ENCODE data around the gene ERCC6L2.
A peak's percentile ranks its signal among the peaks of the same experiment; 100 is the strongest.

Gene ERCC6L2

DNA sequence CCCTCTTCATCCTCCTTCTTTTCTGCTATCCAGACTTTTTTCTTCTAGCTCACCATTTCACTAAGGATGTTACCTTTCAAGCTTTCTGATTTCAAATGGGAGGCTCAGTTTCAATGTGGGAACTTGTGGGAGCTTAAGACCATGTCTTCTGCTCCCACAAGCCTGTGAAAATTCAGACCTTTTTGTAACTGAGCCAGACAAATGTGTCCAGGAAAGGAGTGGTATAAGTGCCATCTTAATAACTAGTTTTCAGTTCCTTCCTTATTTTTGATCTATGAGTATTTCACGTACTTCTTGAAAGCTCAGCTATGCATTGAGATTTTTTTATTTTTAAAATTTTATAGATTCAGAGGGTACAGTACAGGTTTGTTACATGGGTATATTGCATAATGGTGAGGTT is 4.6 kb upstream of the ERCC6L2 start:
- no peak for DNase-seq

DNA sequence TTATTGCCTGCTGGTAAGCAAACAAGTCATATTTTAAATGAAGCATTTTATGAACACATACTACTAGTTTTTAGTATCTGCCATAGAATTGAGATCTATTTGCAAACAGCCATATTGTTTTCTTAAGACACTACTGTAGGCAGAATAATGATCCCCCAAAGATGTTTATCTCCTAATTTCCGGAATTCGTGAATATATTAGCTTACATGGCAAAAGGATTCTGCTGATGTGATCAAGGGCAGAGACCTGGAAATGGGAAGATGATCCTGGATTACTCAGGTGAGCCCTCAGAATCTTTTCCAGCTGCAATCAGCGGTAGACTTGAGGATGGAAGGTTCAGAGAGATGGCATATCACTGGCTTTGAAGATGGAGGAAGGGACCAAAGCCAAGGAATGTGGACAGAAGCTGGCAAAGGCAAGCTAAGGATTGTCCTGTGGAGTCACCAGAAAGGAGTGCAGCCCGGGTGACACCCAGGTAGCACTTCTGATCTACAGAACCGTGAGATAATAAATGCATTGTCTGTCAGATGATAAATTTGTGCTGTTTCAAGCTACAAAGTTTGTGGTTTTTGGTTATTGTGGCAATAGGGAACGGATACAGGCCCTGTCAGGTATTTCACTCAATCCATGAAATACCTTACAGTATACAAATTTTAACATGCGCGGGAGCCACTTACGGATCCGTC is 1.0 kb upstream of the ERCC6L2 start:
- no peak for DNase-seq

DNA sequence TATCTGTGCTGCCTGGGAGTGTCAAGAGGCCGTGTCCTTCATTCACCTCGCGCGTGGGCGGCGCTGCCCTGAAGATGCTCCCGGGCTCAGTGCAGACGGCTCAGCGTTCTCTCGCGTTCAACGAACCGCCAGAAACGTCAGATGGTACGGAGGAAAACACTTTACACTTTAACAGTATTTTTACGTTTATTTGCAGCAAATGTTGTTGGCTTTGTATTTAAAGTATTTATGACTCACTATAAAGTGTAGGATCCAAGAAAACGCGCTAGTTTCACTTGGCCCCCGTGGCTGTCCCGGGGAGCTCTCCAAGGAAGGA is 544 bp upstream of the ERCC6L2 start:
- DNase-seq, result peak; percentile 72

DNA sequence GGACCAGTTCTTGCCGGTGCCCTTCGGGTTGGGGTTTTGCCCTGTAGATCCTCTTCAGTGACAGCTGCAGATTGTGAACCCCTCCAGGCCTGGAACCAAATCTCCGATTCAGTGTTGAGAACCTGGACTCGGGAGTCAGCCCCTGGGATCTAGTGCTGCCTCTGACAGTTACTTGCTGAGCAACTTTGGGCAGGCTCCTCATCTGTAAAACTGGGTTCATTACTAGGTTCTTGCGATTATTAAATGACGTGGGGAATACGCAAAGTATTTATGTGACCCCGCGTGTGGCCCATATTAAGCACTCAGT is 600 bp downstream of the ERCC6L2 start:
- DNase-seq, result no peak

DNA sequence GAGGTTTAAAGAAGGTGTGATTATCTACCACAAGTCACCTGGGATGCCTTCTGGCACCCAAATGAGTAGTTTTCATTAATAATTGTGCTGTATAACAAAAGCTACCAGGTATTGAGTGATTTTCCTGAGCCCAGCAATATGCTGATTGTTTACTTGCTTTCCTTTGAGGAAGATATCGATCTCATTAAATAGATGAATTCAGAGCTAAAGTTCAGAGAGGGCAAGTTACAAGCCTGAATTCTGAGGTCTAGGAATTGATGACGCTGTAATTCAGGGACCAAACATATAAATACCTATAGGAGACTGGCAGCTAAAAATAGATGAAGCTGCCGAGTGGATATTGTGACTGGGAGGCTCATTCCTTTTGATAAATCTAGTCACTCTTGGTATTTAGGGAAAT is 1.1 kb downstream of the ERCC6L2 start:
- no peak for DNase-seq

DNA sequence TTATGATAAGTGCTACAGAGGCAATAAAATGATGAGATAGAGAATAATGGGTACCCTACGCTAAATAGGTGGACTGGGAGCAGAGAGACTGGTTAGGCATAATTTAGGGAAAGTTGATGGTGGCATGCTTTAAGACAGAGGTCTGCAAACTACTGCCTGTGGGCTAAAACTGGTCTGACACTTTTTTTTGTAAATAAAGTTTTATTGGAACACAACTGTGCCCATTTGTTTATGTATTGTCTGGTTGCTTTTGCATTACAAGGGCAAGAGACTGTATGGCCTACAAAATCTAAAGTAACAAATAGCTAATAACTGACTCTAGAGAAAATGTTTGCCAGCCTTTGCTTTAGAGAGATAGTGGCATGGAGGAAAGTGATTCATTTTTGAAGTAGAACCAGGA is 2.5 kb downstream of the ERCC6L2 start:
- no peak for DNase-seq

DNA sequence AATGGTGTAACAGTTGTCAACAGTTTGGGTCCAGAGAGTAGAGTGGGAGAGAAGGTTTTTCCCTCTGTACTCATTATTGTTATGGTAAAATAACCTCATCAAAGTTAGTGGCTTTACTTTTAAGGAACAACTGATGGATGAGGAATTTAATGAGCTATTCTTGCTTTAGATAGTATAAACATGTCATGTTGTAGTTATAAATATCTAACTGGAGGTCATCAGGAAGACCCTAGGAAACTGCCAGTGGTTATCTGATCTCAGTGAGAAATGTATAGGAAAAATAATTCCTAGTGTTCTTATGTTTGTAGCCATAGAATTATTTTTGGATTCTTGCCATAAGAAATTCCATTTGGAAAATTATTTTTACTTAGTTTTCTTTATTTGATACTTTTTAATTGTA is 4.1 kb downstream of the ERCC6L2 start:
- no peak for DNase-seq

DNA sequence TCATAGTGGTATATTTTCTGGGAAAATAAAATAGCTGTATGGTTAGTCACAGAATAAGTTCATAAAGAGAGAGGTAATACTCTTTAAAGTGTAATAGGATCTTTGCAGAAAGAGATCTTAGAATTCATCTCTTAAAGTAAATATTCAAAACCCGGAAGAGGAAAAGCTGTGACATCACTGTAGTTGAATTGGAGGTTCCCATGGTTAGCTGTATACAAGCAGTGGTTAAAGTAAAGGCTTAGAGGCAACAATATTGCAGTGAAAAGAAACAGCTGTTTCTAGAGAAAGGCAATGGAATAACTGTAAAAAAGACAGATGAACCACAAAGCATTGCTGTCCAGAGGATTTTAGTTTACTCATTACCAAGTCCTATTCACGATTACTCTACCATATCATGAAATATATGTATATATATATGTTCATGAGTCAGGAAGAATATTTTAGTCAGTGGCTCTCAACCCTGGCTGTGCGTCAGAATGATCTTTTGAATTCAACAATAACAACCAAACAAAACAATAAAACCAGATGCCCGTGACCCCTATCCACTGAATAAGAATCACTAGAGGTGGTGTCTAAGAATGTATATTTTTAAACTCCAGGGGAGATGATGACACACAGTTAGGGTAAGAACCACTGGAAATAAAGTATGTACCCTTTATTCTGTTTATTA is 4.7 kb downstream of the ERCC6L2 start:
- DNase-seq, result no peak

DNA sequence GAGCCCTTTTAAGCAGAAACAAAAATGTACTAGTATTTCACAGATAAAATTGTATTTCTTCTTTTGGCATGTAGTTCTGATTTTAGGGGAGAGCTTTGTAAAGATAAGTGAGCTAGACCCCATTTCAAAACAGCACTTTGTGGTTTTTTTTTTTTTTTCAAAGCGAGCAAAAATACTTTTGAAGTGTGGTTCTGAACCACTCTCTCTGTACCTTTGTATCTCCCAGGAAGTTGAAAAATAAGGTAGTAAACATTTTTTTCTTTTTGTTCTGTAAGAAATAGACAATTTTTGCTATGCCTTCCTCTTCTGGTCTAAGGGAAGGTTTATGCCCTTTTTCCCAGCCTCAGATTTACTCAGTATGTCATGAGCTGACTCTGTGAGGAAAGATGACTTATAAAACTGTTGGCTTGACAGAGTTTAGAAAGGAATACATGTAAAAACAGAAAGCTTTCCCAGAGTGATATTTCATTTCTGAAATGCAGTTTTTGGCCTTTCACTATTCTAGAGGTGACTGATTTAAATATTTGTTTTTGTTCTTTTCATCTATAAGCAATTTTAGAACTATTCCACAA is 12.5 kb downstream of the ERCC6L2 start:
- no peak for DNase-seq

DNA sequence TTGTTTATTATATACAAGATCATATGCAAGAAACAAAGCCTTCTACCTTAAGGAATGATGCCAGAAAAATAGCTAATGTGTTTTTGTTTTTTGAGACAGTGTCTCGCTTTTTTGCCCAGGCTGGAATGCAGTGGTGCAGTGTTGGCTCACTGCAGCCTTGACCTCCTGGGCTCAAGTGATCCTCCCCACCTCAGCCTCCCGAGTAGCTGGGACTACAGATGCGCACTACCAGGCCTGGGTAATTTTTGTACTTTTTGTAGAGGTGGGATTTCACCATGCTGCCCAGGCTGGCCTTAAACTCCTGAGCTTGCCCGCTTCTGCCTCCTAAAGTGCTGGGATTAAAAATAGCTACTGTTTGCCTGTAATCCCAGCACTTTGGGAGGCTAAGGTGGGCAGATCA is 15.1 kb downstream of the ERCC6L2 start:
- no peak for DNase-seq

DNA sequence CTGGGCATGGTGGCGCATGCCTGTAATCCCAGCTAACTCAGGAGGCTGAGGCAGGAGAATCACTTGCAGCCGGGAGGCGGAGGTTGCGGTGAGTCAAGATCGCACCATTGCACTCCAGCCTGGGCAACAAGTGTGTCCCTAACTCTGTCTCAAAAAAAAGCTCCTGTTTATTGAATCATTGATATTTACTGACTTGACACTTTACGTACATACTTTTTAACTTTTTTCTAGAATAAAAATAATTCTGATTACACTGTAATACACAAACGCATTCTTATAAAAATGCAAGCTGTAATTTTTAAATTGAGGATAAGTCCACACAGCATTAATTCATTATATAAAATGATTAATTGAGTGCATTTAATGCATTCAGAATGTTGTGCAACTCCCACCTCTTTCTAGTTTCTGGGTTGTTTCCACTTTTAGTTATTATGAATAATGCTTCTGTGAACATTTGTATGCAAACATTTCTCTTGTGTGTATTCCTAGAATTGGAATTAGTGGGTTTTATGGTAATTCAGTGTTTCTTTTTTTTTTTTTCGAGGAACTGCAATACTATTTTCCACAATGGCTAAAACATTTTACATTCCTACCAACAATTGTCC is 15.7 kb downstream of the ERCC6L2 start:
- no peak for DNase-seq

DNA sequence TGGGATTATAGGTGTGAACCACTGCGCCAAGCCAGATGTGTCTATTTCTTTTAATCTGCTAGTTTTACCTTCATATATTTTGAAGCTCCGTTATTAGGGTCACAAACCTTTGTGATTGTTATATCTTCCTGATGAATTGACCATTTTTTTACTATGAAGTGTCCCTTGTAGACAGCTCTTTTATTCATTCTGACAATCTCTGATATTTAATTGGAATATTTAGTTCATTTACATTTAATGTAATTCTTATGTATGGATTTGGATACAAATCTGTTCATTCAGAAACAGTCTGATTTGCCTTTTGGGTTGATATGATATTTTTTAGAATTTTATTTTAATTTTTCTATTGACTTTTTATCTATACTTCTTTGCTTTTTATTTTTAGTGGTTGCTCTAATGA is 17.2 kb downstream of the ERCC6L2 start:
- DNase-seq, result no peak

DNA sequence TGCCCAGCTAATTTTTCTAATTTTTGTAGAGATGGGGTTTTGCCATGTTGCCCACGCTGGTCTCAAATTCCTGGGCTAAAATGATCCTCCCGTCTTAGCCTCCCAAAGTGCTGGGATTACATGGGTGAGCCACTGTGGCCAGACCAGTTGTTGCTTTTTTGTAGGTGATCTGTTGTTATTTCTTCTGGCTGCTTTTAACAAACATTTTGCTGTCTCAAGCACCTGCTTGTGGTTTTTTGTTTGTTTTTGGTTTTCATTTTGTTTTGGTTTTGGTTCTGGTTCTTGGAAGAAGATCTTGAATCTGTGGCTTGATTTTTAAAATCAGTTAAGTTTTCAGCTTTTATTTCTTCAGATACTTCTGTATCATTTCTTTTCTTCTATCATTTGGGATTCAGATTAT is 21.1 kb downstream of the ERCC6L2 start:
- DNase-seq, result no peak

DNA sequence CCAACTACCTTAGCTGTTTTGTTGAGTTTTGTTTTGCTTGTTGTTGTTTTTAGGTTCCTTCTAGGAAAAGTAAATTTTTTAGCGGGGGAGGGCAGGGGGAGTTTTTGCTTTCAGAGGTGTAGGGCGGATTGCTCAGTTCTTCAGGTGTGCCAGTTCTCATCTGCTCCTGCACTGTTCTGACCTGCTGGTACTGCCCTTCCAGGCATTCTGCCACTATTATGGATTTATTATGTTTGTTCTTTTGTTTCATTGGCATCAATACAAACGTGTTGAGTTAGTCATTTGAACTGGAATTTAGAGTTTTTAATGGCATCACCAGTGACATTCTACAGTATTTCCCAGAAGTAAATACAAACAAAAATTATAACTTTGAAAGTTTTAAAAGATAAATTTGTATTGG is 26.0 kb downstream of the ERCC6L2 start:
- DNase-seq, result no peak

DNA sequence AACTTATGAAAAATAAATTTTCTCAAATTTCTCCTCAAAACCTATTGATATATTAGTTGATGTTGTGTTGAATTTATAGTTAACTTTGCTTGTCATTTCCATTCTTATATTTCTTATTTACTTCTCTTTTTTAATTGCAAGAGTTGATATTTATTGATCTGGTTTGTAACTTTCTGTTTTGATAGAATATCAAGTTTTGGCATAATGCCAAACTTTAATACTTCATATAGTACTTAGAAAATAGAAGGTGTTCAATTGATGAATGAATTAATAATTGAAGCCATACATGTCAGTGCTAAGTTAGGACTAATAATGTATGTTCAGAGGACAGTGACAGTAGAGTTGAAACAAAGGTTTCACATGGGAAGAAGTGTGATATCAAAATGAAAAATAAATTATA is 27.9 kb downstream of the ERCC6L2 start:
- no peak for DNase-seq

DNA sequence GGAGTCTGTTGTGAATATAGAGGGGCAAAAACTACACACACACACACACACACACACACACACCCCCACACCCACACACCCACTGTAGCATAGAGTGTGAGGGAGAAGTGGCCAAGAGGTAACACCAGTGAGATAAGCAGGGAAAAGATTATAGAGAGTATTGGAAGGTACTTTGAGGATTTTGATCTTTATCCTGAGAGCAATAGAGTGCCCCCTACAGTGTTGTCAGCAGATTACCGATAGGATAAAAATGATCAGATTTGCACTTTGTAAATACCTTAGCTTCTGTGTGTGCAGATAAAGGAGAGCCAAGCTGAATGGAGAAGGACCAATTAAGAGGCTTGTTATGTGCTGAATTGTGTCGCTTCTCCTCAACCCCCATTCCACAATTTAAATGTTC is 32.3 kb downstream of the ERCC6L2 start:
- no peak for DNase-seq

DNA sequence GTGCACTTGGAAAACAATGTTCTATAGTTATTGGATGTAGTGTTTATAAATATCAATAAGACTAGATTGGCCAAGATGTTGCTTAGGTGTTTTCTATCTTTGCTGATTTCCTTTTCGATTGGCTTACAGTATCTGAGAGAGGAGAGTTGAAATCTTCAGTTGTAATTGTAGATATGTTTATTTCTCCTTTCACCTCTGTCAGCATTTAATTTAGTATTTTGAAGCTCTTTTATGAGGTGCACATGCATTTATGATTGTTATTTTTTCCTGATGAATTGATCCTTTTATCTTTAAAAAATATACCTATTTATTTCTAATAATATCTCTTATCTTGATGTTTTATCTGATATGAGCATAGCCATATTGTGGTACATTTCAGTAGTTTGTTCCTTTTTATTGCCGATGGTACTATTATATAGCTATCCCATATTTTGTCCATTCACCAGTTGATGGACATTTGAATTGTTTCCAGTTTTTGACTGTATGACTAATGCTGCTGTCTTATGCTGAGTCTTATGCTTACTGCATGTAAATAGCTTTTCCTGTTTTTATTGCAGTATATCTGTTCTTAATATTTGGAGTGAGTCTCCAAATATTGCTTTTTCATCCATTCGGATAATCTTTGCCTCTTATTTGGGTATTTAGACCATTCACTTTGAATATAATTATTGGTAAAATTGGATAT is 34.7 kb downstream of the ERCC6L2 start:
- no peak for DNase-seq

DNA sequence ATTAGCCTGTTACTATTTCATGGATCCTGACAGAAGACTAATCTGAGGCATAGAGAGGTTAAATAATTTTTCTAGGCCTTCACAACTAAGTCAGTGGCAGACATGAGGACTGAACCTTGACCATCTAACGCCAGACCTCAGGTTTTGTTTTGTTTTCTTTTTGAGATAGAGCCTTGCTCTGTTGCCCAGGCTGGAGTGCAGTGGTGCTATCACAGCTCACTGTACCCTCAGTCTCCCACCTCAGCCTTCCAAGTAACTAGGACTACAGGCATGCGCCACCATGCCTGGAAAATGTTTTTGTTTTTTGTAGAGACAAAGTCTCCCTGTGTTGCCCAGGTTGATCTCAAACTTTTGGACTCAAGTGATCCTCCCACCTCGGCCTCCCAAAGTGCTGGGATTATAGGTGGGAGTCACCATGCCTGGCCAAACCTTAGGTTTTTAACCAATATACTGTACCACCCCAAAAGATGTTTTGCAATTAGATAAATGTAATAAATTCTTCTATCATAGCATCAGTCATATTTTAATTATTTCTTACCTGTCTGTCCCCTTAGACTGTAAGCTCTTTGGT is 35.4 kb downstream of the ERCC6L2 start:
- no peak for DNase-seq

DNA sequence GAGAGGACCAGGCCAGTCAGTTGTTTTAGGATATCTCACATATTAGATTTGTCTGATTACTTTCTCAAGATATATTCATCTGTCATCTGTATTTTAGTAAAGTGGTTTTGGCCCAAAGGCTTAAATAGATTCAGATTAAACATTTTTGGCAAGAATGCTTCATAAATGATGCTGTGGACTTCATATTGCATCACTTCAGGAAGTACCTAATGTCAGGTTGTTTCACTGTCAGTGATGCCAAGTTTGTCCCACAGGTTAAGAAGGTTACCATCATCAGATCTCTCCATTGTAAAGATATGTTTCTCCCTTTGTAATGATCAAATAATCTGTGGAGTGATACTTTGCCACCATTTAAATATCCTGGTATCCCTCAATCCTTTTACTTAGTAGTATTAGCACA is 37.3 kb downstream of the ERCC6L2 start:
- no peak for DNase-seq

DNA sequence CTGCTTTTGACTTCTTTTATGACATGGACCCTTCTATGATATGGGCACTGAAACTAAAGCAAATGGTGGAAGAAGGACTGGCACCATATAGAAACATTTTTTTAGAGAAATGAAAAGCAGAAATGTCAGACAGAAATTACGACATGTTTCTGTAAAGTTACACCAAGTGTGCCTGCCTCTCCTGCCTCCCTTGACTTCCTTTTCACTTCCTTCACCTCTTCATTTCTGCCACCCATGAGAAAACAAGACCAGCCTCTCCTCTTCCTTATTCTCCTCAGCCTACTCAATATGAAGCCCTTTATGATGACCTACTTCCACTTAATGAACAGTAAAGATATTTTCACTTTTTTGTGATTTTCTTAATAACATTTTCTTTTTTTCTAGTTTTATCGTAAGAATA is 44.5 kb downstream of the ERCC6L2 start:
- no peak for DNase-seq

DNA sequence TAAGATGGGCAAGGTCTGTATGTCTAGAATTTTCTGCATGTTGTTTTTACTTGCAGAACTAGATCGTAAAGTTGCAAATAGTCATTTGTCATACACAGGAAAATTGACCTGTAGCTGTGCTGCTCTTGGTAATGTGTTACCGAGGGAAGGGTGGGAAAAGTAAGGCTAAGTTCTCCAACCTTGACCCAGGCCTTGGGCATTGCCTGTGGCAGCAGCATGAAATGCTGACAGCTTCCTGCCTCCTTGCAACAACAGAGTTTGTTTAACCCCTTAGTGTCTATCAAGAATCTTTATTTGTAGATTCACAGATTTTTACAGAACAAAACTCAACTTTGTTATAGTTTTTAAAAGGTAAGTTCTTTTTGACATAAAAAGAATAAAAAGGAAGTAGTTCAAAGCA is 48.3 kb downstream of the ERCC6L2 start:
- no peak for DNase-seq

DNA sequence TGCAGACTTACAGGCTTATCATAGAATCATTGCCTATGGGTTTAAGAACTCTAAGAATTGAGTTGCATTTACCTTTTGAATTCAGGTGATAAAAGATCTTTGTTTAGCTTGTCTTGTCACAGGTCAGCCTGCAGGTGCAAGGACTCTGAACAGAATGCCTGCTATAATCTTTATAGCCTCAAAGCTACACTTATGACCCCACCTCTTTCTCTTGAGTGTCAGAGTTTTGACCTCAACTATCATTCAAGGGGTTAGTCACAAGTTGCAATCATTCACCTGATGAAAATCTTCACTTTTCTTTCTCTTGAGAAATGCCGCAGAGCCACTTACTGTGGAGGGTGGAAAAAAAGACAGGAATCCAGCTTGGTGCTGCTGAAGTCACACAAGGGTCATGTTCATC is 49.5 kb downstream of the ERCC6L2 start:
- no peak for DNase-seq

DNA sequence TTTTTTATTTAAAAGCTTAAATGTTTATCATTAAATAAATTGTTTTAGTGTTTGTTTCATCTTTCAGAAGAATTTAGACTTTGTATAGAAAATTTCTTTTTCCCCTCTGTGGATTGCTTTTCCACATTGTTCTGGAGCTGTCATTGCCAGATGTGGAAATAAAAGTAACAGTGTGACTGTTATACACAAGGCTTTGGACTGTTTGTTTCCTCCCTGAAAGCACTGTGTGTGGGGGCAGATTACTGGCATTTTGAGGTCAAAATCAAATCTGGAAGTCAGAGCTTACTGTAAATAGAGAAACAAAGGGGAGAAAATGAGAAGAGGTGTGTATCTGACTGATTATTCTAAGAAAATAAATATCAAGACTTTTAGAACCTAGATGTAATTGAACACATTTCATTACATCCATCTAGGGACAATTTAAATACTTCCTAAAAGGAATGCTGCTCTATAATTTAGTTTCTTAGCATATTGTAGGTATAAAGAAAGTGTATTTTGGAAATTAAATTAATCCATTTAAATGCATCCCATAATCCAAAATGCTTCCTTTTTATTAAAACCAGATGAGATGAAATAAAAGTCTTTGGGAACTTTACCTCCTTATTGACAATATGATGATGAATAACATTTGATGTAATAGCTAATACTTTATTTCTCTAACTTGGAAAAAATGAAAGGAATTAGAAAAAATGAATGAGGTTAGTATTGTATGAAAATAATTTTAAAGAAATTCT is 51.9 kb downstream of the ERCC6L2 start:
- no peak for DNase-seq
